Activated CD4-positive, alpha-beta T cell treated with anti-CD3 and anti-CD28 coated beads for 24 hours (primary cell): ENCODE measurements around the gene EXOC3L1.

Experiments
- DNase-seq, 2 donors: peaks; one replicate each; pipeline ENCODE4 v3.0.0-alpha.2; 2020; ENCODE audit warnings: low read depth in 2 of 2

EXOC3L1 gene

GRCh38 chr16:67165121-67166078 lies 24.5 kb downstream of the EXOC3L1 start:
- no peak for DNase-seq

- DNase-seq: no peak
Measured at GRCh38 chr16:67164599-67165061, 25.3 kb downstream of the EXOC3L1 start, which contains the start of gene HSF4. HSF4 (plus strand) TSS chr16:67164745; CDS start chr16:67164812, 67 bp downstream.

GRCh38 chr16:67163999-67164558 lies 25.9 kb downstream of the EXOC3L1 start:
- DNase-seq: no peak

GRCh38 chr16:67163164-67163998 lies 26.6 kb downstream of the EXOC3L1 start:
- DNase-seq: no peak

GRCh38 chr16:67162506-67163163 lies 27.3 kb downstream of the EXOC3L1 start:
- DNase-seq: no peak

- DNase-seq: no peak
Measured at GRCh38 chr16:67161595-67162058, 28.3 kb downstream of the EXOC3L1 start.

GRCh38 chr16:67158637-67159600 lies 31.0 kb downstream of the EXOC3L1 start:
- DNase-seq: peak; percentile 57 to 70

- DNase-seq: no peak
Measured at GRCh38 chr16:67157892-67158635, 31.9 kb downstream of the EXOC3L1 start.

GRCh38 chr16:67157106-67157748 lies 32.7 kb downstream of the EXOC3L1 start:
- DNase-seq: no peak

GRCh38 chr16:67156143-67156844 lies 33.6 kb downstream of the EXOC3L1 start:
- no peak for DNase-seq

- peak; percentile 72 to 73 for DNase-seq
Measured at GRCh38 chr16:67155295-67156142, 34.4 kb downstream of the EXOC3L1 start.

- DNase-seq: no peak
Measured at GRCh38 chr16:67154578-67155294, 35.2 kb downstream of the EXOC3L1 start.

- DNase-seq: no peak
Measured at GRCh38 chr16:67151431-67152097, 38.4 kb downstream of the EXOC3L1 start.

- DNase-seq: no peak
Measured at GRCh38 chr16:67150833-67151396, 39.0 kb downstream of the EXOC3L1 start, which contains the start of gene B3GNT9. B3GNT9 (minus strand) TSS chr16:67150998; CDS start chr16:67150485, 513 bp downstream.

GRCh38 chr16:67150047-67150832 lies 39.7 kb downstream of the EXOC3L1 start:
- DNase-seq: no peak
